ENCODE data around the gene TAP1. TPM values are rescaled to one million over a fixed set of nuclear protein-coding genes. Genes with fewer than 3 reads are reported as not detected.

The TAP1 gene
- total RNA-seq, 1 experiment from 2014 or later, result 23.1 TPM

DNA sequence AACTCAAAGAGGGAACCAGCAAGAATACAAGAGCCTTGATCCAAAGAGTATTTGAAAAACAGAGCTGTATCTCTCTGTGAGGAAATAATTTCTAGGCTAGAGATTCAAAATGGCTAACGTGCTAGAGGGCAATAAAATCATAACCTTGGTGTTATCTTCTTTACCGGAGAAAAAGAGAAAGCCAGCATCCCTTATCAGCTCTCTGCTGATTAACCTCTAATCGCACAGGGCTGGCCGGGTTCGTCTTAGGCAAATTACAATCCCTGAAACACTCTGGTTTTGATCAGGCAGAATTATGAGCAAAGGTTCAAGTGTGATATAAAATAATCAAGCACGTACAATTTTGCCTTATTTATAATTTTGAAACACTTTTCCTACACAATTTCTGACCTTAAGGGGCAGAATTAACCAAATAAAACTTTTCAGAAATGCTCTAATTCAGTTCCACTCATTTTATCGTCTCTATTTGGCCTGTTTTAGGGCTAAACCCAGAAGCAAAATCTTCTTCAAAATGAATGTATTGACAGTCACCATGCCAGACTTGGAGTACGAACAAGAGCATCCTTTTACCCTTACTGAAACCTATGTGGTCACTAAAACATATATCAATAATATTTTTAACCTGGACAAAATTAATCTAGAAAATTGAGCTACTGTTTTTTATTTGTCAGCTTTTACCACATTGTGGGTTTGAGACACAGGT is 14.2 kb upstream of the TAP1 start:
- H2AFZ ChIP-seq, result no peak overlapping the region
- no peak for DNase-seq
- no peak overlapping the region for H3K4me2 ChIP-seq
- H4K20me1 ChIP-seq (ENCODE audit: insufficient read depth), result no peaks in the 10 kb centered on the region
- no peaks in the 10 kb centered on the region for H3K27me3 ChIP-seq (ENCODE audit: insufficient read depth, low read depth)
- no peak overlapping the region for H3K4me3 ChIP-seq
- POLR2A ChIA-PET (ENCODE audit: unreplicated experiment), result interaction anchor here (0.6 kb wide), 1 partner anchor 82 kb away, joined by 4 read pairs; no protein-coding TSS in a partner anchor
- CTCF ChIA-PET, result interaction anchor here (0.6 to 2.2 kb wide), 15 partner anchors 13 to 1010 kb away, joined by 3 to 49 read pairs (median 4); partner anchors contain the start of genes PSMB9, TAP1 and TAP2
- no peaks in the 10 kb centered on the region for H3K36me3 ChIP-seq (ENCODE audit: low read depth)
- H3K9me3 ChIP-seq (ENCODE audit: insufficient read depth, low read depth), result no peaks in the 10 kb centered on the region
- intact Hi-C loops (cut with micrococcal nuclease; ENCODE audit: unreplicated experiment), result loop anchor here (1.0 to 10.0 kb wide), 6 partner anchors 29 to 1321 kb away; partner anchors contain the start of genes ATP6V1G2 and TAP2
- no peaks in the 10 kb centered on the region for H3K79me2 ChIP-seq (ENCODE audit: low read depth)
- H3F3A ChIP-seq (ENCODE audit: insufficient read depth, low read depth), result no peaks in the 10 kb centered on the region
- no peak for TF ChIP-seq EZH2 (IDR thresholded peaks at IDR 0.05; ENCODE audit: low read depth)
- TF ChIP-seq, protein P1, sequence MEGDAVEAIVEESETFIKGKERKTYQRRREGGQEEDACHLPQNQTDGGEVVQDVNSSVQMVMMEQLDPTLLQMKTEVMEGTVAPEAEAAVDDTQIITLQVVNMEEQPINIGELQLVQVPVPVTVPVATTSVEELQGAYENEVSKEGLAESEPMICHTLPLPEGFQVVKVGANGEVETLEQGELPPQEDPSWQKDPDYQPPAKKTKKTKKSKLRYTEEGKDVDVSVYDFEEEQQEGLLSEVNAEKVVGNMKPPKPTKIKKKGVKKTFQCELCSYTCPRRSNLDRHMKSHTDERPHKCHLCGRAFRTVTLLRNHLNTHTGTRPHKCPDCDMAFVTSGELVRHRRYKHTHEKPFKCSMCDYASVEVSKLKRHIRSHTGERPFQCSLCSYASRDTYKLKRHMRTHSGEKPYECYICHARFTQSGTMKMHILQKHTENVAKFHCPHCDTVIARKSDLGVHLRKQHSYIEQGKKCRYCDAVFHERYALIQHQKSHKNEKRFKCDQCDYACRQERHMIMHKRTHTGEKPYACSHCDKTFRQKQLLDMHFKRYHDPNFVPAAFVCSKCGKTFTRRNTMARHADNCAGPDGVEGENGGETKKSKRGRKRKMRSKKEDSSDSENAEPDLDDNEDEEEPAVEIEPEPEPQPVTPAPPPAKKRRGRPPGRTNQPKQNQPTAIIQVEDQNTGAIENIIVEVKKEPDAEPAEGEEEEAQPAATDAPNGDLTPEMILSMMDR (conservative IDR thresholded peaks at IDR 0.05), result no peak
- no peak overlapping the region for H3K27ac ChIP-seq
- no peaks in the 10 kb centered on the region for H3K9me2 ChIP-seq (ENCODE audit: insufficient read depth)
- BruUV-seq (replicated peaks), result no TSS peak
- H3K4me1 ChIP-seq (replicated peaks; ENCODE audit: insufficient read depth), result no peaks in the 10 kb centered on the region

DNA sequence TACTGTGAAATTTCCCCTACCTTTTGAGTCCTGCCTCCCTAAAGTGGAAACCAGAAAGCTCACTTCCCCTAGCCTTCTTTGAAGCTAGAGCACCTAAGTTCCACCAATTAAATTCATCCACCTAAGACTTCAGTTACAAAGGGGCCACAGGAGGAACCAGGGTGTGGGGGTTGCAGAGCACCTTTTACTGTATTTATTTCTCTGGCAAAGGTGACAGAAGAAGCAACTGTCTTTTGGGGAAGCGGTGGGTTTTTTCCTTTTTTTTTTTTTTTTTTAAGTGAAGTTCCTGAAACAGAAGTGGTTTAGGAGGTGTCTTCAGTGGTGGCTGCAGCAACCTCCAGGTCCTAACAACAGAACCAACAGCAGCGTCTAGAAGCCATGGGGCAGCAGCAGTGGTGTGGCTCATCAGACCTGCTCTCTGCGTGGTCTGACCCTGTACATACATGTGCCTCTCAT is 13.5 kb upstream of the TAP1 start:
- Histone ChIP-seq H3K36me3 (ENCODE audit: low read depth) (no peaks in the 10 kb centered on the region), H3K4me3 (no peak overlapping the region), H2AFZ (no peak overlapping the region), H3K4me2 (no peak overlapping the region), H3K9me3 (ENCODE audit: insufficient read depth, low read depth) (no peaks in the 10 kb centered on the region), H4K20me1 (ENCODE audit: insufficient read depth) (no peaks in the 10 kb centered on the region), H3K27me3 (ENCODE audit: insufficient read depth, low read depth) (no peaks in the 10 kb centered on the region), H3F3A (ENCODE audit: insufficient read depth, low read depth) (peaks cover 3% of the 10 kb centered on the region; the same call in 1 of the 2 replicates), H3K4me1 (replicated peaks; ENCODE audit: insufficient read depth) (0 out of 2 replicates have a peak, but pooled peaks cover 3% of the 10 kb centered on the region), H3K9me2 (ENCODE audit: insufficient read depth) (no peaks in the 10 kb centered on the region), H3K27ac (no peak overlapping the region), H3K79me2 (ENCODE audit: low read depth) (no peaks in the 10 kb centered on the region)
- CTCF ChIA-PET, result interaction anchor here (0.6 to 1.3 kb wide), 4 partner anchors 14 to 125 kb away, joined by 3 to 9 read pairs (median 6); partner anchors contain the start of genes TAP1 and TAP2
- no TSS peak for BruUV-seq (replicated peaks)
- TF ChIP-seq, protein P1 (conservative IDR thresholded peaks at IDR 0.05), result no peak
- intact Hi-C loops (cut with micrococcal nuclease; ENCODE audit: unreplicated experiment), result loop anchor here (5.0 to 10.0 kb wide), 3 partner anchors 72 to 435 kb away; no protein-coding TSS in a partner anchor
- no peak for DNase-seq
- POLR2A ChIA-PET (ENCODE audit: unreplicated experiment), result interaction anchor here (0.6 kb wide), 1 partner anchor 117 kb away, joined by 6 read pairs; no protein-coding TSS in a partner anchor

DNA sequence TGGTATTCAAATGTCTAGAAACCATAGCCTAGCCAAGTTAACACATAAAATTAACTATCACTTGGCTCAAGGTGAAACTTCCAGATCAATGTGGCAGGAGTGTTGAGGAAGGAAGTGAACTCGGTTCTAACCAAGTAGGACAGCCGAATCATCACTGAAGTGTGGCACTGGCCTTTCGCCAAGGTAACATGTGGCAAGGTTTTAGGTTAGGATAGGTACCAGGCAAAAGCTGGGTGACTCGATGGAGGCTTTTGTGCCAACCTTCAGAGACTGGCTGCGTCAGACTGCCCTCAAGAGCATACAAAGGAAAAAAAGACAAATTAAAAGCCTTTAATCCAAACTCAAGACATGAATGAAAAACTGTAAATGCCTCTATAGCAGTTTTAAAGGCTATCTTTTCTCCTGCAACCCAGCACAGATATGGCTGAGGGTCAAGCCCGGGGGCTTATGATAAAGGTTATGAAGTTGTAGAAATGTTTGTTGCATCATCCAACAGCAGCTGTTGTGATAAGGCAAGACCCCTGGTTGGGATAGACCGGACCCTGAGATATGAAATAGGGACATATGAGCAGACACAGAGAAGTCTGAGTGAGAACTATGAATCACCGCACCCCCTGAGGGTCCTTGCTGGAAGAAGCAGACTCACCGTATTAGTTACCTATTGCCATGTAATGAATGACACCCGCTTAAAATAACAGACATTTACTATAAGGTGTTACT is 12.4 kb upstream of the TAP1 start:
- peaks cover 12% of the 10 kb centered on the region; the same call in 1 of the 2 replicates for H3F3A ChIP-seq (ENCODE audit: insufficient read depth, low read depth)
- H3K4me3 ChIP-seq, result no peak overlapping the region
- H3K9me3 ChIP-seq (ENCODE audit: insufficient read depth, low read depth), result no peaks in the 10 kb centered on the region
- H3K4me2 ChIP-seq, result no peak overlapping the region
- DNase-seq, result no peak
- H3K9me2 ChIP-seq (ENCODE audit: insufficient read depth), result no peaks in the 10 kb centered on the region
- H3K79me2 ChIP-seq (ENCODE audit: low read depth), result no peaks in the 10 kb centered on the region
- CTCF ChIA-PET, result interaction anchor here (0.6 kb wide), 1 partner anchor 295 kb away, joined by 3 read pairs; no protein-coding TSS in a partner anchor
- H3K4me1 ChIP-seq (replicated peaks; ENCODE audit: insufficient read depth), result peaks cover 15% of the 10 kb centered on the region
- TF ChIP-seq, protein P1 (conservative IDR thresholded peaks at IDR 0.05), result no peak
- no peak for TF ChIP-seq EZH2 (IDR thresholded peaks at IDR 0.05; ENCODE audit: low read depth)
- H3K27me3 ChIP-seq (ENCODE audit: insufficient read depth, low read depth), result no peaks in the 10 kb centered on the region
- intact Hi-C loops (cut with micrococcal nuclease; ENCODE audit: unreplicated experiment), result loop anchor here (5.0 to 10.0 kb wide), 3 partner anchors 71 to 434 kb away; no protein-coding TSS in a partner anchor
- POLR2A ChIA-PET (ENCODE audit: unreplicated experiment), result no interaction called here
- no peak overlapping the region for H3K27ac ChIP-seq
- H4K20me1 ChIP-seq (ENCODE audit: insufficient read depth), result no peaks in the 10 kb centered on the region
- no peaks in the 10 kb centered on the region for H3K36me3 ChIP-seq (ENCODE audit: low read depth)
- H2AFZ ChIP-seq, result no peak overlapping the region
- BruUV-seq (replicated peaks), result no TSS peak

All from PC-9 (cell line).